Endometrium (tissue), 2 donors: ENCODE measurements around the gene RTN4IP1.
"Not testable (repeated sequence)": the region's sequence is repeated elsewhere in the genome, so short reads cannot be mapped to it uniquely, and the experiment has no call there.

Experiments used
- FAIRE-seq: peaks from 2 replicates; lab custom pipeline; 2012; peaks lifted over from hg19 to GRCh38; lab: Jason Lieb, UNC
- donor health status: control.
- donor health status: control.

The RTN4IP1 gene

GRCh38 chr6:106629103-106629858 lies at the start of gene RTN4IP1, which contains the start of gene QRSL1:
TSS of gene RTN4IP1 (minus strand) at chr6:106629498. CDS start at chr6:106629021, 477 bp downstream.
TSS of gene QRSL1 (plus strand) at chr6:106629578. CDS start at chr6:106629682, 104 bp downstream.
- FAIRE-seq: peak; percentile 50

- FAIRE-seq: no peak
These were observed 48.0 kb upstream of the RTN4IP1 start for GRCh38 chr6:106677282-106677681.

DNA sequence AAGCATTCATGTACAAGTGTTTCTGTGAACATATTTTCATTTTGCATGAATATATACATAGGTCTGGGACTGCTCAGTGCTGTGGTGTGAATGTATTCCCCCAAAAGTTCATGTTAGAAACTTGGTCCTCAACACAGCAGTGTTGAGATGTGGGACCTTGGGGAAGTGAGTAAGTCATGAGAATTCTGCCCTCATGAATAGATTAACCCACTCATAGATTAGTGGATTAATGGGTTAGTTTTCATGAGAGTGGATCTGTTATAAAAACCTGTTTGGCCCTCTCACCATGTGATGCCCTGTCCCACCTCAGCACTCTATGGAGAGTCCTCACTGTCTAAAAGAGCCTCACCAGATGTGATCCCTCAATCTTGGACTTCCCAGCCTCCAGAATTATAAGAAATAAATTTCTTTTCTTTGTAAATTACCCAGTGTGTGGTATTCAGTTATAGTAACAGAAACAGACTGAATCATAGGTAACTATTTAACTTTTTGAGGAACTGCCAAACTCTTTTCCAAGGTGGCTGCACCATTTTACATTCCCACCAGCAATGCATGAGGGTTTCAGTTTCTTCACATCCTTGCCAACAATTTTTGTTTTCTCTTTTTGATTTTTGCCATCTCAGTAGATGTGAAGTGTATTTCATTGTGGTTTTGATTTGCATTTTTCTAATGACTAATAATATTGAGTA lies 45.4 kb upstream of the RTN4IP1 start:
- no peak for FAIRE-seq

- no peak for FAIRE-seq
These were observed 42.4 kb upstream of the RTN4IP1 start for GRCh38 chr6:106671651-106672050.

GRCh38 chr6:106670236-106670635 lies 40.9 kb upstream of the RTN4IP1 start:
- no peak for FAIRE-seq

GRCh38 chr6:106667022-106667402 lies 37.7 kb upstream of the RTN4IP1 start:
- no peak for FAIRE-seq

DNA sequence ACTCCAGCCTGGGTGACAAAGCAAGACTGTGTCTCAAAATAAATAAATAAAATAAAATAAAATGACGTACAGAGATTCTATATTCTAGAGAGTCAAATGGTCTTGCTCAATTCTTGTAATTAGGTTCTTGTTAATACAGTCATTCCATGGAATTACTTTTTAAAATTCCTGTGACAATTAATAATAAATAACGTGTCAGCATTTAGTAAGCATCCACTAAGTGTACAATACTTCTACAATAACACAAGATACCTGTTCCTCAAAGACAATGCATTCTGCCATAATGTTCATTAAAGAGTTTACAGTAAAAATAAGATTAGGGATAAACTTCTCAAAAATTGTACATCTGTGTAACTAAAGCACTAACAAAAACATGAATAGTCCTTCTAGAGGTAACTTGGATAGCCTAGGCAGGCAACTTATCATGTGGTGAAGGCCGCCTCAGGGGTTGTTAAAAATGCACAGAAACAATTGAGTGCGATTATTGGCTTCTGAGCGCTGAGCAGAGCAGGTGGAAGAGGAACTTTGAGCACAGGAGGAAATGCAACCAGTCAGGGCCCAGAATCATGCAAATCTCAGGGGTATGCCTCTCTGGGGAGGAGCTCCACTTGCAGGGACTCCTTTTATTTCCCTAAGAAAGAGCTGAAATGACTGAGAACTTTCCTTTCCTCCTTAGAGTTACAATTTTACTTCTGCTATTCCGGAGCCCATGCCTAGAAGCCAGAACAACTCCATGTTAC lies 37.2 kb upstream of the RTN4IP1 start:
- no peak for FAIRE-seq

- FAIRE-seq: no peak
These were observed 33.2 kb upstream of the RTN4IP1 start for GRCh38 chr6:106662458-106662857.

- no peak for FAIRE-seq
These were observed 30.6 kb upstream of the RTN4IP1 start for GRCh38 chr6:106659859-106660258.

DNA sequence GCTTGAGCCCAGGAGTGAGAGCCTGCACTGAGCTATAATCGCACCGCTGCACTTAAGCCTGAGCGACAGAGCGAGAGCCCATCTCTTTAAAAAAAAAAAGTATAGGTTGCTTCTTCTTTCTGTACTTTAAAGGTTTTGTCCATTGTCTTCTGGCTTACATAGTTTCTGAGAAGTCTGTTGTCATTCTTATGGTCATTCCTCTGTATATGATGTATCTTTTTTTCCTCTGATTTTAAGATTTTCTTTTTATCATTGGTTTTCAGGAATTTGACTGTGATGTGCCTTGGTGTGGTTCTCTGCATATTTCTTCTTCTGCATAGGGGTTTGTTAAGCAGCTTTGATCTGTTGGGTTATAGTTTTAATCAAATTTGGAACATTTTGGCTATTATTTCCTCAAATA lies 29.2 kb upstream of the RTN4IP1 start:
- FAIRE-seq: no peak

DNA sequence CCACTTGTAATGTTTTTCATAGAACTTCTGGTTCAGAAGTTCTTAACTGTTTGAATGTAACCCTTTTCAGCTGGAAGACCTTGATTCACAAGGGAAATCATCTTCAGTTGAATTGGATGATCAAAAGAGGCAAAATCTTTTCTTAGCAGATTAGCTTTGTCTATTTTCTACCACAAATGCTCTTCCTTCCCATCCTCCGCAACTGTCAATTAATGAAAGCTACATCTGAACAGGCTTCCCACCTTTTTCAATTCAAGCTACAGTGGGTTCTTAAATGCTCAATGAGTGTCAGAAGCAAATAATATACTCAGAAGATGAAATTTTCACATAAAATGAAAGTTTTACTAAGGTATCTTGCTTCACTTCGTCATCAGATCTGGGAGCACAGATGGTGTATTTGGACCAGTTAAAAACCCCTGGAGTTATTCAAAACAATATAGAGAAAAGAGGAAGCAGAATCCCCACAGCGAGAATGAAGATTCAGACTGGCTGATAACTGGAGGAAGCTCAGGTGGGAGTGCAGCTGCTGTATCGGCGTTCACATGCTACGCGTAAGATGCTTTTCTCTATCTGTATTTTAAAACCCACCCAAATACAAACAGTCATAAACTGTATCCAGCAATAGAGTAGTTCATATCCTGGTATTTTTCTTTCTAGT lies 19.5 kb upstream of the RTN4IP1 start:
- FAIRE-seq: no peak

GRCh38 chr6:106643061-106643460 lies 13.8 kb upstream of the RTN4IP1 start:
- no peak for FAIRE-seq

DNA sequence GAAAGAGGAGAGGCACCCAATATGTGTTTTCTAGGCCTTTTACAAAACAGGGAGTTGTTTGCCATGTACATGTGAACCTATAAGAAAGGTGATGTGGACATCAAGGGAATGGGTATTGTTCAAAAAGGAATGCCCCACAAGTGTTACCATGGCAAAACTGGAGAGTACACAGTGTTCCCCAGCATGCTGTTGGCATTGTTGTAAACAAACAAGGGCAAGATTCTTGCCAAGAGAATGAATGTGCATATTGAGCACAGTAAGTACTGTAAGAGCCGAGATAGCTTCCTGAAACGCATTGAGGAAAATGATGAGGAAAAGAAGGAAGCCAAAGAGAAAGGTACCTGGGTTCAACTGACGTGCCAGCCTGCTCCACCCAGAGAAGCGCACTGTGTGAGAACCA lies 13.2 kb upstream of the RTN4IP1 start:
- FAIRE-seq: no peak

DNA sequence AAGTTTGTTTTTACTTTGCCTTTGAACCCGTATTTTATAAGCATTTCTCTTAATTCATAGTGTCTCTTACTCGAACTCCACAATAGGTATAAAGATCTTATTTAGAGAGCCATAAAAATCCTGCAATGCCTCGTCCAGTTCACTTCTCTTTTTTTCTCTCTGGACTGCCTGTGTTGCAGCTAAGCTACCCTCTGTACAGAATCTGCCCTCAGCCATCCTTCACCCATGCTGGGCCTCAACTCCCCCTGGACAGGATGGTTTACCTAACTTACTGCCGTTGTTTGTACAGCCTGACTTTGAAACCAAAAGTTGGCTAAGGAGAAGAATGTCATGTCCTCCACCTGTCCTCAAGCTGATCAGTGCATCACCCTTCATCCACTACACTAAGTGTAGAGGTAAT lies 10.5 kb upstream of the RTN4IP1 start:
- FAIRE-seq: no peak

DNA sequence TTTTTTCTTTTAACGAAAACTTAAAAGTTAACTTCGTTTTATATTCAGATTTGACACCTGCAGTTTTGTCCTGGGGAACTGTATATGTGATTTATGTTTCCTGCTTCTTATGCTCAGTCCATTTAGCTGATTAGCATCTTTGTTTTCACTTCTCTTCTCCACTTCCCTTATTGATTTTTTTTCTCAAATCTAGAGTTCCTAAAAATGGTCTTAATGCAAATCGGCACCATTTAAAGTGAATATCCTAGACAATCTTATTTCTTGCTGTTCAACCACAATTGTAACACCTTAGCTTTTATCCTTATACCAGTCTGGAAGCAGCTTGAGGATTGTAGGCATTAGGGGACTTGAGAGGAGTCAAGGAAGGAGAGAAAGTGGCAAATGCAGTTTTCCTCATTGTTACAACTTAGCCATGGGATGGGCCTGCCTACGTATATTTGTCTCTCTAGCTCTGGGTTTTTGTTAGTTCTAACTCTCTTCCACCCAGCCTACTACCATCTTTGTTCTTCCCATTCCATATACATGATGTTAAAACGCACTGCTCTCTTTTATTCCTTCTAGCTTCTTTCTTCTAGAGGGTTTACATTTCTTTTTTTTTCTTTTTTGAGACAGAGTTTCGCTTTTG lies 8.5 kb upstream of the RTN4IP1 start:
- FAIRE-seq: no peak

DNA sequence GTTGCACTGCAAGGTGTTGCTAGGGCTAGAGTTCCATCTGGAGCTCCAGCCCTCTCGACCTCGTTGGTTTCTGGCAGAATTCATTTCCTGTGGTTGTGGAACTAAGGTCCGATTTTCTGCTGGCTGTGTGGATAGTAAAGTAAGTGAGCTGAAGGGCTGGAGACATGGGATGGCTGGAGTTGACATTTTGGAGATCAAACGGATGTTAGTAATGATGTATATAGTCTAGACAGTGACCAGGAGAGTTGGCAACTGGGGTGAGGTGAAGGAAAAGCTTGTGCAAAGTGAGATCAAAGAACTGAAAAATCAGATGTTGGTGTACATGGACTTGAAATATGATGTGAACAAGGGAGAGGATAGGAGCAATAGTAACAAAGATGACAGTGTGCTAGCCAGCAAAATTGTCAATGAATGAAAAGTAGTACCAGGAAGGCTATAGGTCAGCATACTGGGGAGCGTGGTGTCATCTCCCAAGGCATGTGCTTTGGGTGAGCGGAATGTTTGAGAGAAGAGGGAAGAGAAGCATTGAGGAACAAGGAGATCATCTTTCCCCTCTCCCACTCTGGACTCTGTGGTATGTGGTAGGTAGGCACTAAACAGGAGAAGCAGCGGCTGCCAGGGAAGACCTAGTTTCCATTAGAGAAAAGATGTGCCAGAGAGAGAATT lies 7.9 kb upstream of the RTN4IP1 start:
- no peak for FAIRE-seq

GRCh38 chr6:106634565-106634964 lies 5.3 kb upstream of the RTN4IP1 start:
- FAIRE-seq: no peak

DNA sequence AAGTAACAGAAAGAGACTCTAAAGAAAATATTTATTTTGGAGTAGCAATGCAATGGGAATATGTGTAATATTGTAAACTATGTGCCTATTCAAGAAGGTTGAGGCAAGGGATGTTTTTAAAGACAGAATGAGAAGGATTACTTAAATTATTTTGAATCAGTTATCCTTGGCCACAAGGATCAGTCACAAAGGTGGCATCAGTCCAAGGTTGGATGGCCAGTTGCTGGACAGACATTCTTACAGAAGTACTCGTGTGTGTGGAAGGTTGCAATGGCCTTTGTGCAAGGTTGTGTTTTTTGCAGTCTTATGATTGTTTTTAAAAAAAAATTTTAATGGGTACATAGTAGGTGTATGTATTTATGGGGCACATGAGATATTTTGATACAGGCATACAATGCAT lies 2.0 kb upstream of the RTN4IP1 start:
- no peak for FAIRE-seq

GRCh38 chr6:106630366-106630765 lies 1.1 kb upstream of the RTN4IP1 start:
- no peak for FAIRE-seq

DNA sequence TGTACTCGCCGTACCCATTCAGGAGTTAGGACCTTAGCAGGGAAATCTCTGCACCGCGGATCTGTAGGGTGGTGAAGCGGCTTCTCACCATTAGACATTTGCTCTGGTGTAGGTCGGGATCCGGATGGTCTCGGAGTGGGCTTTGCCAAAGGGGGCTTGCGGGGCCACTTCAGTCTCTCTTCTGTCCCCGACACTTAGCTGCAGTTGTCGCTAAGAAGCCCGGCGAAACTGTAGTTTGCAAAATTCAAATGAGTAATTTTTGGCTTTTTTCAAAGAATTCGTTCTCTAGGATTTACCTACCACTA lies 513 bp upstream of the RTN4IP1 start:
- FAIRE-seq: no peak

GRCh38 chr6:106628658-106629102 lies 618 bp downstream of the RTN4IP1 start:
- FAIRE-seq: no peak

DNA sequence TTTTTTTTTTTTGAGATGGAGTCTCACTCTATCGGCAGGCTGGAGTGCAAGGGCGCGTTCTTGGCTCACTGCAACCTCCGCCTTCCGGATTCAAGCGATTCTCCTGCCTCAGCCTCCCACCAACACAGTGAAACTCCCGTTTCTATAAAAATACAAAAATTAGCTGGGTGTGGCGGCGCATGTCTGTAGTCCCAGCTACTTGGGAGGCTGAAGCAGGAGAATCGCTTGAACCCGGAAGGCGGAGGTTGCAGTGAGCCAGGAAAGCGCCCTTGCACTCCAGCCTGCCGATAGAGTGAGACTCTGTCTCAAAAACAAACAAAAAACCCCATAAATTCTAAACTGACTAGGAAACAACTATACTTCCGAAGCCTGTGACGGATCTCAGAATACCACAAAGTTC lies 1.5 kb downstream of the RTN4IP1 start:
- FAIRE-seq: not testable (repeated sequence)
